Stomach (tissue), 9 donors: ENCODE data around the gene PLCB3. TPM values are rescaled to one million over a fixed set of nuclear protein-coding genes. Genes with fewer than 3 reads are reported as not detected.
A peak's percentile ranks its signal among the peaks of the same experiment; 100 is the strongest.

ENCODE experiments used
- DNase-seq, 2 donors: peaks; one replicate each; pipeline versions ENCODE4 v3.0.0 to v3.0.0-alpha.2; 2013 to 2019
- H3K27ac ChIP-seq, 5 donors: fragments of 200-600 bp in 4 of 5; sonication (generic) in 4 of 5; one replicate each; pipeline ENCODE4 v1.5.1; 2013 to 2019; ENCODE audit warnings: mild to moderate bottlenecking in 1 of 5, moderate library complexity in 1 of 5
- H3K27me3 ChIP-seq, 3 donors: fragments of 200-600 bp; sonication (generic); one replicate each; pipeline ENCODE4 v1.5.1; 2017 to 2019; ENCODE audit warnings: mixed run types in 1 of 3
- H3K36me3 ChIP-seq, 4 donors: fragments of 200-600 bp; sonication (generic); 1 replicate in 3 of 4; 2 replicates in 1 of 4; pipeline ENCODE4 v1.5.1; 2016 to 2019
- H3K4me1 ChIP-seq, 4 donors: fragments of 200-600 bp; sonication (generic); one replicate each; pipeline ENCODE4 v1.5.1; 2016 to 2019
- H3K4me3 ChIP-seq, 4 donors: fragments of 200-600 bp; sonication (generic) in 3 of 4; one replicate each; pipeline ENCODE4 v1.5.1; 2016 to 2019; ENCODE audit warnings: mild to moderate bottlenecking in 1 of 4
- H3K9me3 ChIP-seq, 4 donors: fragments of 200-600 bp; sonication (generic); one replicate each; pipeline ENCODE4 v1.5.1; 2016 to 2019
- CTCF ChIP-seq, 7 experiments: fragments of 450-650 bp in 4 of 7; fragments of 200-600 bp in 3 of 7; sonication (generic) in 3 of 7; IDR thresholded peaks; one replicate each; pipeline ENCODE4 v1.5.1; 2016 to 2019; ENCODE audit warnings: antibody characterized with exemption in 7 of 7, control low read depth in 2 of 7, mild to moderate bottlenecking in 1 of 7
- EP300 ChIP-seq: sonication (generic); formaldehyde crosslinking; IDR thresholded peaks from one replicate; pipeline ENCODE4 v1.6.1; 2017; ENCODE audit warnings: antibody characterized with exemption
- POLR2A ChIP-seq, 4 donors: fragments of 450-650 bp; IDR thresholded peaks; one replicate each; pipeline ENCODE4 v1.6.1; 2016; ENCODE audit warnings: antibody characterized with exemption in 4 of 4, control low read depth in 2 of 4, mild to moderate bottlenecking in 1 of 4, moderate library complexity in 1 of 4
- POLR2AphosphoS5 ChIP-seq, 3 donors: sonication (generic); formaldehyde crosslinking; IDR thresholded peaks; one replicate each; pipeline ENCODE4 v1.6.1; 2016; ENCODE audit warnings: antibody characterized with exemption in 3 of 3
- WGBS, 5 donors: extraction: QIAGEN DNeasy Blood & Tissue Kit in 3 of 5; methylation state at CpG; one replicate each; pipeline versions ENCODE4 v1.1.5 to v1.1.7; 2013 to 2018; 5-methylcytosine and 5-hydroxymethylcytosine counted together
- intact Hi-C: fragments of 100-400 bp; cut with DNase I; formaldehyde crosslinking; loops from one replicate; pipeline ENCODE4 v1.15.1; 2023; ENCODE audit warnings: low total_unique reads
- polyA plus RNA-seq, 3 donors: library from polyadenylated mRNA; stranded (reverse); fragments of 200-250 nt; gene quantifications; one replicate each; pipeline ENCODE4 v1.2.3, GENCODE V29; 2013
- total RNA-seq, 5 donors: library from RNA; depleted of rRNA; stranded (reverse); fragments of >200 nt; gene quantifications; one replicate each; pipeline versions ENCODE4 v1.1.0 to v1.2.3, GENCODE V29; 2014 to 2016
- donor health status: healthy with polysubstance abuse.
- donor health status: Bipolar disorder and iron deficiency.
- donor health status: healthy.

PLCB3 gene
- total and polyA plus RNA-seq, 8 donors = 12.2 to 154 (median 16.1) TPM

DNA sequence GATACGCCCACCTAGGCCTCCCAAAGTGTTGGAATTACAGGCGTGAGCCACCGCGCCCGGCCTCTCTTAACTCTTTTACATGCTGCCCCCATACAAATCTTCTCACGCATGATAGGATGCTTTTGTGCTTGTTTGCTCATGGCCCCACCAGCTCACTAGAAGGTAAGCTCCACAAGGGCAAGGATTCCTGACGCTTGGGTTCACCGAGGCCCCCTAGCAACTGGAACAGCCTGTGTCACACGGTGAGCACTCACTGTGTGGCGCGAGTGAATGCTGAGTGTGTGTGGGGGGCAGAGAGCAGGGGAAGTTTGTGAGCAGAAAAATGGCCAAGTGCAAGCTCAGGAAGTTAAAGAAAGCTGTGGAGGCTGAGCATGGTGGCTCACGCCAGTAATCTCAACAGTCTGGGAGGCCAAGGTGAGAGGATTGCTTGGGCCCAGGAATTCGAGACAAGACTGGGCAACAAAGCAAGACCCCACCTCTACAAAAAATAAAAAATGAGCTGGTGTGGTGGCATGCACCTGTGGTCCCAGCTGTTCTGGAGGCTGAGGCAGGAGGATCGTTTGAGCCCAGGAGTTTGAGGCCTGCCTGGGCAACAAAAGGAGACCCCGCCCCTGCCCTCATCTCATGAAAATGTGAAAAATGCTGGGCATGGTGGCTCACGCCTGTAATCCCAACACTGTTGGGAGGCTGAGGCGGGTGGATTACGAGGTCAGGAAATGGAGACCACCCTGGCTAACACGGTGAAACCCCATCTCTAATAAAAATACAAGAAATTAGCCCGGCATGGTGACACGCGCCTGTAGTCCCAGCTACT is 30.8 kb downstream of the PLCB3 start:
- H3K9me3 ChIP-seq = no peaks in the 10 kb centered on the region
- intact Hi-C loops = no loop called here
- H3K36me3 ChIP-seq = peaks cover 11 to 44% (median 39%) of the 10 kb centered on the region in 4 donors
- no peak for DNase-seq
- TF ChIP-seq CTCF (IDR thresholded peaks at IDR 0.05) = no peak
- no peak for TF ChIP-seq POLR2A (IDR thresholded peaks at IDR 0.05)
- no peak for TF ChIP-seq POLR2AphosphoS5 (IDR thresholded peaks at IDR 0.05)
- no peak for TF ChIP-seq EP300
- peaks cover 17 to 50% (median 46%) of the 10 kb centered on the region in 4 donors for H3K4me1 ChIP-seq
- no peak overlapping the region for H3K27ac ChIP-seq
- WGBS, 5 donors = 94 to 95% (median 94%) methylated on average over 22 of the region's 22 CpGs
- H3K27me3 ChIP-seq = no peaks in the 10 kb centered on the region
- no peak overlapping the region for H3K4me3 ChIP-seq

DNA sequence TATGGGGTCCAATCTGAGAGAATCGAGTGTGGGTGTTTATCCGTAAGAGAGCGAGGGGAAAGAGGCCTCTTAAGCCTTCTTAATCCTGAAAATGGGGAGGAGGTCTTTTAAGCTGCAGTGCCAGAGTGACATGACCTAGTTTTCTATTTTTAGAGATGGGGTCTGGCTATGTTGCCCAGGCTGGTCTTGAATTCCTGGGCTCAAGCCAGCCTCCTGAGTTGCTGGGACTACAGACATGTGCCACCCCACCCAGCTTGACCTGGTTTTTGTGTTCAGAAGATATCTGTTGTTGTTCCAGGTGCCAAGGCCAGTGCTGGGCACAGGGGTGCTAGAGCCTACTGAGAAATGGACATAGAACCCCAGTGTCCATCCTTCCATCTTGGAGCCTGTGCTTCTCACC is 31.8 kb downstream of the PLCB3 start:
- H3K4me3 ChIP-seq = peak overlapping the region in 2 of 4 donors; percentile 84 to 86
- peak overlapping the region in 2 of 5 donors; percentile 94 to 98 for H3K27ac ChIP-seq
- no peaks in the 10 kb centered on the region for H3K27me3 ChIP-seq
- intact Hi-C loops = no loop called here
- no peak for DNase-seq
- 82 to 87% (median 83%) methylated on average over 3 of the region's 3 CpGs for WGBS, 5 donors
- H3K4me1 ChIP-seq = peaks cover 17 to 57% (median 43%) of the 10 kb centered on the region in 4 donors
- TF ChIP-seq CTCF (IDR thresholded peaks at IDR 0.05) (no peak), EP300 (no peak), POLR2A (IDR thresholded peaks at IDR 0.05) (no peak), POLR2AphosphoS5 (IDR thresholded peaks at IDR 0.05) (no peak)
- no peaks in the 10 kb centered on the region for H3K9me3 ChIP-seq
- peaks cover 4 to 35% (median 30%) of the 10 kb centered on the region in 4 donors for H3K36me3 ChIP-seq

DNA sequence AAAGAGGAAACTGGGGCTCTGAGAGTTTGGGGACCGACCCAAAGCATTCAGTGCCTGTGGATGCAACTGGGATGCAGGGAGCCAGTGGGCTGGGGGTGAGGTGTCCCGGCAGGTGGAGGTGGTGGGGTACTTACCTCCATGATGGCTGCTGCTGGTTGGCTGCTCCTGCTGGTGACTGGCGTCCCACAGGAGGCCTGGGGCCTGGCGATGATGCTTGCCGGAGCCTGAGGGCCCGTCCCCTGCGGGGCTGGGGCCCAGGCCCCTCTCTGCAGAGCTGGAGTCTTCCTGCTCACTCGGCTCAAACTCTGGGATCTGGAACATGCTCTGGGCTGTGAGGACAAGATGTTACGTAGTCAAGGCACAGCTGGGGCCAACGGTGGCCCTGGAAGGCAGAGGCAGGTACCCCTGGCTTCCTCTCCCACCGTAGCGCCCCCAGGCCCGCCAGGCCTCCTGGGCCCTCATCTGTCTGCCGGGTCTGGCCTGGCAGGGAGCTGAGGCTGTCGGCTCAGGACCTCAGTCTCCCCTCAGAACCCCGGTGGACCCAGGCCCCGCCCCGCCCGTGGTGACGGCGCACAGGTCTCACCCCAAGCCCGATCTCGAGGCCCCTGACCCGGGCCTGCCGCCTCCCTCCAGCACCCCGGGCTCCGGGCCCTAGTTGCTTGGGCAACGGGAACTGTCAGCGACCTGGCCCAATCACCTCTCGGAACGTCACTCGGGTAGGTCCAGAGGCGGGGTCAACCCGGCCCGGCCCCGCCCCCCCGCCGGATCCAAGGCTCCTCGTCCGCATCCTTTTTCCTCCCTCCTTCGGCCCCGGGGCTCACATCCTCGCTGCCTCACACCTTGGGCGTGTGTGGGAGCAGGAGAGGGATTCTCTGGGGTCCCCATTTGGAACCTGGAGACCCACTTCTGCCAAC is 33.0 kb downstream of the PLCB3 start, which contains the start of gene BAD:
TSS of gene BAD (minus strand) at position 618 of the 914 bp plus-strand sequence. CDS start at position 321, 297 bp downstream.
- peaks cover 3 to 25% (median 18%) of the 10 kb centered on the region in 4 donors for H3K36me3 ChIP-seq
- peak within 1 kb of the TSS; percentile 94 to 99 (median 98) for H3K27ac ChIP-seq
- intact Hi-C loops = no loop called here
- no peaks in the 10 kb centered on the region for H3K9me3 ChIP-seq
- peak; percentile 97 to 98 for DNase-seq
- H3K27me3 ChIP-seq = peaks cover 0 to 5% (median 0%) of the 10 kb centered on the region in 3 donors
- WGBS, 5 donors = 2 to 6% (median 3%) methylated on average over 26 to 44 of the region's 44 CpGs
- H3K4me3 ChIP-seq = peak within 1 kb of the TSS; percentile 84 to 88 (median 86)
- TF ChIP-seq POLR2AphosphoS5 (IDR thresholded peaks at IDR 0.05) (peak in 2 of 3 donors; percentile 63 to 75), EP300 (no peak), CTCF (IDR thresholded peaks at IDR 0.05) (no peak), POLR2A (IDR thresholded peaks at IDR 0.05) (peak in 1 of 4 donors; percentile 4)
- H3K4me1 ChIP-seq = peaks cover 17 to 57% (median 43%) of the 10 kb centered on the region in 4 donors
